BLaER1 (cell line): ENCODE results near the gene DIO3.
"Not testable (repeated sequence)": the region's sequence is repeated elsewhere in the genome, so short reads cannot be mapped to it uniquely, and the experiment has no call there.

ENCODE experiments used
- H3K27ac ChIP-seq: shearing (Covaris generic); formaldehyde crosslinking; 2 replicates; pipeline ENCODE4 v1.8.1; 2022
- H3K27me3 ChIP-seq: shearing (Covaris generic); formaldehyde crosslinking; 2 replicates; pipeline ENCODE4 v1.8.1; 2022
- H3K36me3 ChIP-seq: shearing (Covaris generic); formaldehyde crosslinking; 2 replicates; pipeline ENCODE4 v1.8.1; 2022
- H3K4me1 ChIP-seq: shearing (Covaris generic); formaldehyde crosslinking; 2 replicates; pipeline ENCODE4 v1.8.1; 2022
- H3K4me2 ChIP-seq: shearing (Covaris generic); formaldehyde crosslinking; 2 replicates; pipeline ENCODE4 v1.8.1; 2022
- H3K4me3 ChIP-seq: shearing (Covaris generic); formaldehyde crosslinking; 2 replicates; pipeline ENCODE4 v1.8.1; 2022
- H3K9ac ChIP-seq: shearing (Covaris generic); formaldehyde crosslinking; 2 replicates; pipeline ENCODE4 v1.8.1; 2022
- H3K9me3 ChIP-seq: shearing (Covaris generic); formaldehyde crosslinking; 2 replicates; pipeline ENCODE4 v1.8.1; 2022
- H4K20me1 ChIP-seq: shearing (Covaris generic); formaldehyde crosslinking; 2 replicates; pipeline ENCODE4 v1.8.1; 2022
- Cebpa-rat ChIP-seq: shearing (Covaris generic); IDR thresholded peaks from 2 replicates; pipeline ENCODE4 v1.8.1; 2022

The DIO3 gene

DNA sequence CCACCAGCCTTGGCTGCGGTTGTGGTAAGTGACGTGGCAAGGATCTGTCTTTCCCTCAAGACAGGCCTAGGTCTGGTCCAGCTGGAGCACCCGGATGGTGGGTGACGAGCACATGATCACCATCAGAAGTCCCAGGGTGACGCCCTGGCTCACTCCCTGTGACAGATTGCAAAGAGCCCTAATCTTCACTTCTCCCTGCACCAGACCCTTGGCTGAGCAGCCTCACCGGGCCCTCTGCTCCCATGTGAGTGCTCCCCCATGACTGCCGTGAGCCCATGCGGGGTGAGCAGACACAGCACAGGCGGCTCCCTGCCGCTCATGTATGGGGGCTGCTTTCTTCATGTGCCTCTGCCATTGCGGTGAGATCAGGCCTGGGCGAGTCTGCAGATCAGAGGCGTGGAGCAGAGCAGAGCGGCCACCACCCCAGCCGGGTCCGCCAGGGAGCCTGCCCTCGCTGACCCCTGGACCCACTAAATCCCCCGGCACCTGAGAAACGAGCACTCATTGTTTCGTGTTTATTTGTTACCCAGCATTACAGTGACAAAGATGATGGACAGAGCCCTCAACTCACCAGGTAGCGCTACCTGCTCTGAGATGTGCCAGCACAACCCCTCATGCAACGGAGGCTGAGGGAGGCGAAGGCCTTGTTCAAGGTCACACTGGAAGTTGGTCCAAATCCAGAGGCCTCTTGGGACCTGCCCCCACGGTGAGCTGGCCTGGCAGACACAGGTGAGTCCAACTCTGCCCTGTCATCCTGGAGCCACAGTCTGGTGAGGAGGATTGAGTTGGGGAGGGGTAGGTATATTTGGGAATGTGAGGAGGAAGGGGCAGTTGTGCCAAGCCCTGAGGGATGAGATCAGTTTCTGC, 9.3 kb upstream of the DIO3 start:
- Histone ChIP-seq H3K36me3 (no peaks in the 10 kb centered on the region), H3K9ac (no peak overlapping the region), H4K20me1 (no peaks in the 10 kb centered on the region), H3K4me2 (no peak overlapping the region), H3K9me3 (no peaks in the 10 kb centered on the region), H3K4me3 (no peak overlapping the region), H3K4me1 (peaks cover 16% of the 10 kb centered on the region; the same call in 1 of the 2 replicates), H3K27ac (no peak overlapping the region), H3K27me3 (no peaks in the 10 kb centered on the region)
- no peak for TF ChIP-seq Cebpa-rat

DNA sequence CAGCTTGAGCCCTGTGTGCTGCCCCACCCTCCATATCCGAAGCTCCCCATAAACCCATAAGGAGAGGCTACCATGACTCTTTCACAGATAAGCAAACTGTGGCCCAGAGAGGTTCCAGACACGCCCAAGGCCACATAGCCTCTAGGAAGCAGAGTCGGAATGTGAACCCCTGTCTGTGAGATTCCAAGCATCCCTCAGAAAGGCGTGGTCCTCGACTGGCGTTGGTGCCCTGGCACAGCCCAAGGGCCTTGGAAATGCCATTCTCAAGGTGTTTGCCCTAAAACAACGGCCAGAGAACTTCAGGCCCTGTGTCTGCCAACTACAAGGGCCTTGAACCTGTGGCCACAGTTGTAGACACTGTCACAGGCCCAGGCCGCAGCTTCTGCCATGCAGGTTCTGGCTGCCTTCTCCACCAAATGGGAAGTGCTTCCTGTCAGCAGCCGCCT, 8.5 kb upstream of the DIO3 start:
- Histone ChIP-seq H3K4me1 (peaks cover 19% of the 10 kb centered on the region; the same call in 1 of the 2 replicates), H4K20me1 (0 out of 2 replicates have a peak, but pooled peaks cover 4% of the 10 kb centered on the region), H3K27me3 (no peaks in the 10 kb centered on the region), H3K4me3 (no peak overlapping the region), H3K36me3 (no peaks in the 10 kb centered on the region), H3K4me2 (no peak overlapping the region), H3K27ac (no peak overlapping the region), H3K9me3 (no peaks in the 10 kb centered on the region), H3K9ac (no peak overlapping the region)
- TF ChIP-seq Cebpa-rat: no peak

DNA sequence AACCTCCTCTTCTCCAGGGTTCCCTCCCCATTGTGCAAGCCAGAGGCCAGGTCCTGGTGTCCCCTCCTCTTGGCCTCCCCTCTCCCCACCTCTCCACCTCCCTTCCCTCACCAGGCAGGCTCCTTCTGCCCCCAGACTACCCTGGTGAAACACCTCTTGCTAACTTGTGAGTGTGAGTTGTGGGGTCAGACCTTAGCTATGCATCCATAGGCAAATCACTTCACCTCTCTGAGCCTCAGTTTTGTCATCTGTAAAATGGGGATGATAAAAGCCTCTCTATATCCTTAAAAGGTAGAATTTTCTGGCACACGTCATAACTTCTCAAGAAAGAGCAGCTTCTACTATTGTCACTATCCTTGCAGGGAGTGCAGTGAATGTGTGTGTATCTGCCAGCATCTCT, 7.9 kb upstream of the DIO3 start:
- H3K36me3 ChIP-seq: no peaks in the 10 kb centered on the region
- H3K27me3 ChIP-seq: peaks cover 4% of the 10 kb centered on the region
- no peak overlapping the region for H3K9ac ChIP-seq
- H3K4me3 ChIP-seq: no peak overlapping the region
- no peak overlapping the region for H3K4me2 ChIP-seq
- no peak for TF ChIP-seq Cebpa-rat
- no peaks in the 10 kb centered on the region for H3K9me3 ChIP-seq
- H3K4me1 ChIP-seq: peaks cover 14% of the 10 kb centered on the region; the same call in 1 of the 2 replicates
- peaks cover 9% of the 10 kb centered on the region; the same call in 1 of the 2 replicates for H4K20me1 ChIP-seq
- no peak overlapping the region for H3K27ac ChIP-seq

DNA sequence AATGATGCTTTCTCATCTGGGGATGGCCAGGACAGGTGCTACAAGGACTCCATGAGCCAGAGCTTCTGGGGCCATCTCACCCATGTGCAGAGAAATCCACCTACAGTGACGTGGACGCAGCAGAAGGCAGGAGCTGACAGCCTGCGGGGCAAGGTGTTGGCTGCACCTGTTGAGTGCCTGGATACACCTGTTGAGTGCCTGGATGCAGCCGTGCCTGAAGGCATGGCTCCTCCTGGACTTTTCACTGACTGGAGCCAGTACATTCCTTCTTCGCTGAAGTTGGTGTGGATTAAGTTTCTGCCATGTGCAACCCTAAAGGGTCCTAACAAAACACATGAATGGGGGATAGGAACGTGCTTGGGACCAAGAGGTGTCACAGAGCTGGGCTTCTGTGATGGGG, 7.4 kb upstream of the DIO3 start:
- Histone ChIP-seq H3K4me1 (peaks cover 9% of the 10 kb centered on the region; the same call in 1 of the 2 replicates), H4K20me1 (peaks cover 15% of the 10 kb centered on the region; the same call in 1 of the 2 replicates), H3K4me2 (no peak overlapping the region), H3K9me3 (no peaks in the 10 kb centered on the region), H3K4me3 (no peak overlapping the region), H3K27me3 (peaks cover 10% of the 10 kb centered on the region), H3K36me3 (no peaks in the 10 kb centered on the region), H3K27ac (no peak overlapping the region), H3K9ac (no peak overlapping the region)
- no peak for TF ChIP-seq Cebpa-rat

- no peak for TF ChIP-seq Cebpa-rat
Observed at GRCh38 chr14:101554991-101555668, 6.2 kb upstream of the DIO3 start.

DNA sequence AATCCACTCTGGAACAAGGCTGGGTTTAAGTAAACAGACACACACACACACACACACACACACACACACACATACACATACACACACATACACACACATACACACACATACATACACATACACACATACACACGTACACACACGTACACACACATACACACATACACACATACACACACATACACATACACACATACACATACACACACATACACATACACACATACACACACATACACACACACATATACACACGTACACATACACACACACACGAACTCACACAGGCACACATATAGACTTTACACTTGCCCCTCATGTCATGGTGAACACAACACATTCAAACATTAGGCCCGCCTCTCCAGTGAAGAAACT, 5.6 kb upstream of the DIO3 start:
- H4K20me1 ChIP-seq: peaks cover 24% of the 10 kb centered on the region
- H3K4me1 ChIP-seq, H3K27ac ChIP-seq, H3K9me3 ChIP-seq, H3K4me3 ChIP-seq, H3K36me3 ChIP-seq, H3K9ac ChIP-seq, H3K4me2 ChIP-seq: not testable (repeated sequence)
- H3K27me3 ChIP-seq: peaks cover 27% of the 10 kb centered on the region

More at GRCh38 chr14:101554991-101555668, 6.2 kb upstream of the DIO3 start:
- peaks cover 6% of the 10 kb centered on the region; the same call in 1 of the 2 replicates for H3K4me1 ChIP-seq
- H3K36me3 ChIP-seq: no peaks in the 10 kb centered on the region
- H3K4me2 ChIP-seq: no peak overlapping the region
- no peak overlapping the region for H3K27ac ChIP-seq
- peaks cover 24% of the 10 kb centered on the region for H4K20me1 ChIP-seq
- no peak overlapping the region for H3K4me3 ChIP-seq
- no peak overlapping the region for H3K9ac ChIP-seq
- H3K27me3 ChIP-seq: peaks cover 22% of the 10 kb centered on the region
- H3K9me3 ChIP-seq: peaks cover 7% of the 10 kb centered on the region; the same call in 1 of the 2 replicates

DNA sequence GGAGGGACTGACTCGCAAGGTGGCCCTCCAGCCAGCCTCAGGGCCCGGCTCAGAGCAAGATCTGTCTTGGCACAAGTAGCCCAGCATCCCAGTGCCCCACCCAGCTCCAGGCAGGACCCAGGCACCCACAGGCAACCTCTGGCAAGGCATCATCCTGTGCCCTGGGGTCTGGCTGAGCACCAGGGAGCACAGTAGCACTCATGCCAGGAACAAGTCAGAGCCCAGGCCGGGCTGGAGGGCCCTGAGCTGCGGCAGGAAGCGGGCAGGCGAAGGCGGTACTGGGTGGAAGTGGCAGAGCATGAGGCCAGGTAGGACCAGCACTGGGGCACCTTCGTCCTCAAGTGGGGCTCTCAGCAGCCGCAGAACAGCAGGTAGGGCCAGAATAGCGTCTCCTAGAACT, 5.2 kb upstream of the DIO3 start:
- peaks cover 11% of the 10 kb centered on the region for H3K9me3 ChIP-seq

DNA sequence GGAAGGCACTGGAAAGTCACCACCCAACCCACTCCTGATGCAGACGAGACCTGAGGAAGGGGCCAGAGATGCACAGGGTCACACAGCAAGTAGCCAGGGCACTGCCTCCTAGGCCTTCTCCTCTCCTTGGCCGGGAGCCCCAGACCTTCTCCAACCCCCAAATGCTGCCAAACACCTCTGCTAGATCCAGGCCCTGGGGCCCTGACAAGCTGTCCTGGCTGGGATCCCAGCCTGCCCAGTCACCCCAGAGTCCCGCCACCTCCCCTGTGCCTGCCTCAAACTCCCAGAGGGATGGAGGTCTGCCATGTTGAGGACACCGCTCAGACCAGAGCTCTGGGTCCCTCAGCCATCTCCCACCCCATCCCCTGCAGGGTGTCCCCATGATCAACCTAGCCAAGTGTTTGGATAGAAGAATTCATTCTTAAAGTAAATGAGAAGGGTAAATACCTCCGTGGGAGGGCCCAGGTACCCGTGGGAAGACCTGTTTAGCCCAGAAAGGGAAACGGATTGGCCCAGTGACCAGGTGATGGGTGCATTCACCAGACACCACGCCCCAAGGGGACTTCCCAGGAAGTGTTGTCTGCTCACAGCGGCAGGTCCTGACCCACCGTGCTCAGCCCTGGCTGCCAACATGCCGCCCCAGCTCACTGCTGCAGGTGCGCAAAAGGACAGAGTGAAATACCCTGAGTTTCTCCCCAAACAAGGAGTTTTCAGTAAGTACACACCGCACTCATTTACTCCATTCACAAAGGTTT, 4.6 kb upstream of the DIO3 start:
- no peak for TF ChIP-seq Cebpa-rat
- Histone ChIP-seq H4K20me1 (peaks cover 24% of the 10 kb centered on the region), H3K27ac (no peak overlapping the region), H3K4me1 (peaks cover 12% of the 10 kb centered on the region), H3K9ac (no peak overlapping the region), H3K36me3 (no peaks in the 10 kb centered on the region), H3K4me2 (no peak overlapping the region), H3K4me3 (no peak overlapping the region), H3K27me3 (peaks cover 33% of the 10 kb centered on the region), H3K9me3 (peaks cover 17% of the 10 kb centered on the region)

More for the DNA sequence above, 5.2 kb upstream of the DIO3 start:
- Histone ChIP-seq H4K20me1 (peaks cover 24% of the 10 kb centered on the region), H3K27me3 (peaks cover 30% of the 10 kb centered on the region), H3K9ac (no peak overlapping the region), H3K36me3 (no peaks in the 10 kb centered on the region), H3K4me3 (no peak overlapping the region), H3K4me2 (no peak overlapping the region), H3K4me1 (peaks cover 6% of the 10 kb centered on the region; the same call in 1 of the 2 replicates), H3K27ac (no peak overlapping the region)
- no peak for TF ChIP-seq Cebpa-rat

- Histone ChIP-seq H3K4me3 (no peak overlapping the region), H4K20me1 (peaks cover 24% of the 10 kb centered on the region), H3K36me3 (no peaks in the 10 kb centered on the region), H3K27ac (no peak overlapping the region), H3K4me1 (peaks cover 17% of the 10 kb centered on the region), H3K9me3 (peaks cover 22% of the 10 kb centered on the region), H3K9ac (no peak overlapping the region), H3K27me3 (peaks cover 39% of the 10 kb centered on the region), H3K4me2 (no peak overlapping the region)
- TF ChIP-seq Cebpa-rat: no peak
Observed at GRCh38 chr14:101557321-101557695, 4.0 kb upstream of the DIO3 start.
